Endometrial microvascular endothelial cells (primary cell): ENCODE measurements around the gene DNM3. TPM values are rescaled to one million over a fixed set of nuclear protein-coding genes. Genes with fewer than 3 reads are reported as not detected.

Experiments
- in situ Hi-C: cut with HindIII; loops from 2 replicates; pipeline ENCODE4 v1.10.0; 2017; ENCODE audit warnings: low sequenced_read_pairs, low pct_unique_long_range_greater_than_20kb; ENCODE audit errors: inconsistent ontology term
- total RNA-seq: library from RNA; depleted of rRNA; stranded (reverse); fragments of >200 nt; gene quantifications from one replicate; pipeline ENCODE4 v1.2.3, GENCODE V29; 2015; ENCODE audit errors: inconsistent ontology term

The DNM3 gene
- total RNA-seq, 1 donor from 2014 or later: 0.84 TPM

DNA sequence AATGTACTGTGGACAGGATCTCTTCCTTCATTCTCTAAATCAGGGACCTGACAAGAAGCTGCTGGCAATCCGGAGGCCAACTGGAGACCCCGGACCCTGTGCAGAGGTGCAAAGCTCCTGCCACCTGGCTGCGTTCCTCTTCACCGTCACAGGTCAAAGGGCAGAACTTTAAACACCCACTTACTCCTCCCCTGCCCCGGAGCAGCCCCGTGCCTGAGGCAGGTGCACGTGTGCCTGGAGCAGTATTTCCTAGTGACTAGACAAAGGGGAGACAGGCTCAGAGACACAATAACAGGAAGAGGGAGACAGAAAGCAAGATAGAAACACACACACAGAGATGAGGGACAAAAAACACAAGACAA, 609.2 kb downstream of the DNM3 start:
- in situ Hi-C loops: no loop called here

- in situ Hi-C loops: no loop called here
Measured at GRCh38 chr1:172451002-172451443, 609.7 kb downstream of the DNM3 start.

DNA sequence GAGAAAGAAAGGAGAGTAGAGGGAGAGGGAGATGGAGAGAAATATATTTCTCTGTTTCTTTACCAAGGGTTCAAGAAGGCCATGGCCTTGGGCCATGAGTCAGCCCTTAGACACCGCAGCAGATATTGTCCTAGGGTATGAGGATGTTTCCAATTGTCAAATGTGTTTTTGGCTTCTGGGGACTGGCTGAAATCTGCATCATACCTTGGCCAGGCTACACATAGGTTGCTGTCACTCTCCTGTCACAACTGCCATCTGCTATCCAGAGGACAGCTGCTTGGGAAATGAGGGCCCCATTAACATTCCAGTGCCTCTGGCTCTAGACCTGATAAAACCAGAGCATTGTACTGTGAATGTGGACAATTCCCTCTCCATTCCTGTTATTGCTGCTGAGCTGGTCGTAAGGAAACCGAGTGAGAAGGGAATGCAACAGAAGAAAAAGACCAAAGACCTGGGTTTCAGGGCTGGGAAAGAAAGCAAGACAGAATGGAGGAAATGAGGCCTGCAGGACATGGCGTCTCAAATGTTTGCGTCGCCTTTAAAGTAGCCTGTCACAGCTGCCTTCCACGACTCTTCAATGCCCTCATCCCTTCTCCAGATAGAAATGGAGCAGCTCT, 611.3 kb downstream of the DNM3 start:
- in situ Hi-C loops: no loop called here

DNA sequence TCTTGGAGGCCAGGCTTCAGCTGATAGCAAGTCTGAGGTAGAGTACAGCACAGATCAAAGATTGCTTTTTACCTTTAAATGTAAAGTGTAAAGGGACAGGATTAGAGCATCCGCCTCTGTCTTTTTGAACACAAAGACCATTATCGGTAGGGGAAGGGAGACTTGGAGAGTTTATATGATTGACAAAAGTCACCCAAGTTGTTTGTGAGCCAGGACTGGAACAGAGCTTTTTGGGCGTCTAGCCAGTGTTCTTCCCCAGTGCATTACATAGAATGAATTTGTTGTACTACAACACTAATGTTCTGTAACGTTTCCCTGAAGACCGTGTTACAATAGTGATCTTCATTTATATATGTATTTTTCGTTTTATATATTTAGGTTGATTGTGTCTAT, 611.9 kb downstream of the DNM3 start:
- in situ Hi-C loops: no loop called here

- in situ Hi-C loops: no loop called here
Measured at GRCh38 chr1:172453607-172454006, 612.3 kb downstream of the DNM3 start.

DNA sequence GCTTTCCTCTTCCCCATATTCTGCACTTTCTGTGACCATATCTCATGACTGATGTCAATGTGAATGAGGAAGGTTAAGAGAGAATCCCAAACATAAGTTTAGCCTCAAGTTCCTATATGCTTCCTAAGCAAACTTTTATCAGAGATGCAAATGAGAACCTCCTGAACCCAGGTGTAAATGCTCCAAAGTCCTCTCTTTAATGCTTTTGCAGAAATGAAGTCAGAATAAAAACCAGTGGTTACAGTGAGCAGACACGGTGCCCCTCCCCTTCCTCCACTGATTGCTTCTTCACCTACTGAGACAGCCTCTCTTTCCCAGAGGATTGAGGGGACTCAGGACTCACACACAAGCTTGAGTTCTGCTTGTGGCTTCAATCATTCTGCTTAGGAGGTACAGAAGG, 614.2 kb downstream of the DNM3 start:
- in situ Hi-C loops: no loop called here

DNA sequence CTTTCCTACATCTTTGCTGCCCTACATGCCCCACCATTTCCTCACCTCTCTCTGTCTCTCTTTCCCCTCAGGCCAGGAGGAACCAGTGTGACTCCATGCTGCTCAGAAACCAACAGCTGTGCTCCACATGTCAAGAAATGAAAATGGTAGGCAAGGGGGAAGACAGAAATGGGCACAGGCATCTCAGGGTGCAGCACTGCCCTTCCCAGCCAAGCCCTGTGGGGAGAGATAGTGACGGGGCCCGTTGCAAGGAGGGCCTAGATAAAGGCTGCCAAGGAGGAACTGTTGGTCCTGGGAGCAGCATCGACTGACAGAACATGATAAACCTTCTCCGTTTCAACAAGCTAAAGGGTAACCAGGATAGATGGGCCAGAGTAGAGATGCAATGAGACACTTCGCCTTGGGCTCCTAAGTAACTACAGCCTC, 615.1 kb downstream of the DNM3 start:
- in situ Hi-C loops: no loop called here

DNA sequence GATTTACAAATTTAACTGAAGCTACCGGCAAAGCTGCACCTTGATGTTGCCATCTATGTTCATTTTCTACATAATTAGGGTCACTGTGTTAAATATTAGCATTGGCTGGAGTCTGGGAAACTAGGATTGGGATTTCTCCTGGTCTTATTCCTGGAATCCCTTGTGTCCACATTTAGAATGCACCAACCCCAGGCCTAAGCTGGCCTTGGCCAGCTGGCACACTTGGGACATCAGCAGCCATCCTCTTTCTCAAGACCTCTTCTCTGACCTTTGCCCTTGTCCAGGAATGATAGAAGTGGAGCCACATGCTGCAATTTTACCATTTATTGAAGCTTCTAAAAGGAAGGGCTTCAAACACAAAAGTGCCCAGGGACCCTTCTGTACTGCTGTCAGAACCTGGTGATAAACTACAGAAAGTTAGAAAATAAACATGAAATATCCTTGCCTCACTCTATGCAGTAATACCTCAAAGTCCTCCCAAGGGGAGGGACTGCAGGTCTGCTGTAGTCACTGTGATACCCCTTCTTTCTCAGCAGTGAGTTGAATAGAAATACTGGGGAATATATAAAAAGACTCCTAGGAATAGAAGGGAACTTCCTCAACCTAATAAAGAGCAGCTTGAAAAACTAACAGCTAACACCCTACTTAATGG, 616.3 kb downstream of the DNM3 start:
- in situ Hi-C loops: no loop called here

- in situ Hi-C loops: no loop called here
Measured at GRCh38 chr1:172460177-172460576, 618.9 kb downstream of the DNM3 start.

DNA sequence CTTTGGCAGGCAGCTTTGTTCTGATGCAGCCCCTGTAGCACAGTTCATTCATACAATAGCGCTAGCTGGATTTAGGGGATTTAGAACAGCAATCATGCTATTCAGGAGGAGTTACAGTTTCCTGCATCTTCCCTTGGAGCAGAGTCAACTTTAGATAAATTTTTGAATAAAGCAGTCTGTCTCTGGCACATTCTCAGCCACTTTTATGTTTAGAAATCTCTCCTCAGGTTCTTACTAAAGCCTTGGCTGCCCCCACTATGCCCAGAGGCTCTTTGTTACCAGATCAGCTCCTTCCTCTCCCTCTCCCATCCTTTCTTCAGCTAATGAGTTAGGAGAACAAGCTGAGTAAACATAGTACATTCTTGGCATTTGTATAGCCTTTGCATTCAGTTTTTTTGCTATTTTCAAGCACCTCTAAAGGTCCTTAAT, 619.6 kb downstream of the DNM3 start:
- in situ Hi-C loops: no loop called here

Other genes with a start within 250 kb of the DNM3 start
- not detected for gene MYOCOS, start 219.3 kb upstream of the DNM3 start, total RNA-seq
- gene MYOC, start 188.8 kb upstream of the DNM3 start, total RNA-seq: not detected
- gene VAMP4, start 99.4 kb upstream of the DNM3 start, total RNA-seq: 10.0 TPM
- 33.1 TPM for gene METTL13, start 59.8 kb upstream of the DNM3 start, total RNA-seq